H1 (cell line): ENCODE data around the gene TTLL7. TPM values are rescaled to one million over a fixed set of nuclear protein-coding genes. Genes with fewer than 3 reads are reported as not detected.

Experiments
- CTCF ChIA-PET: fragments of 300-600 bp; sonication (Branson Sonifier 250); formaldehyde crosslinking; loops from one replicate; lab custom pipeline; 2021; ENCODE audit not compliant: partially characterized antibody; lab: Charles Lee
- POLR2A ChIA-PET: fragments of 300-600 bp; sonication (Branson Sonifier 250); formaldehyde crosslinking; loops from one replicate; lab custom pipeline; 2021; ENCODE audit warnings: inconsistent platforms; ENCODE audit not compliant: partially characterized antibody; lab: Charles Lee
- DNase-seq, 2 experiments: peaks; one replicate each; pipeline versions ENCODE4 v3.0.0 to v3.0.0-alpha.2; 2010 to 2022; ENCODE audit warnings: low spot score in 2 of 2, low read depth in 1 of 2, mixed read lengths in 1 of 2
- FAIRE-seq: peaks from 2 replicates; lab custom pipeline; 2011; peaks lifted over from hg19 to GRCh38; lab: Jason Lieb, UNC
- H2AFZ ChIP-seq: 2 replicates; pipeline ENCODE4 v1.8.1; 2012; ENCODE audit warnings: low read length, inconsistent platforms
- H2AK5ac ChIP-seq: 2 replicates; pipeline ENCODE4 v1.6.1; 2013; ENCODE audit warnings: low read depth, low read length
- H2BK120ac ChIP-seq: replicated peaks from 2 replicates; pipeline ENCODE3; 2013; ENCODE audit warnings: low read depth, low read length, inconsistent platforms
- H2BK12ac ChIP-seq: 2 replicates; pipeline ENCODE4 v1.6.1; 2013; ENCODE audit warnings: low read depth, low read length
- H2BK15ac ChIP-seq: 2 replicates; pipeline ENCODE4 v1.6.1; 2013; ENCODE audit warnings: low read length
- H2BK20ac ChIP-seq: 2 replicates; pipeline ENCODE4 v1.6.1; 2013; ENCODE audit warnings: low read length
- H2BK5ac ChIP-seq: 2 replicates; pipeline ENCODE4 v1.6.1; 2013; ENCODE audit warnings: low read depth, low read length
- H3K14ac ChIP-seq: 2 replicates; pipeline ENCODE4 v1.6.1; 2013; ENCODE audit warnings: inconsistent platforms; ENCODE audit not compliant: insufficient read length
- H3K18ac ChIP-seq: 2 replicates; pipeline ENCODE4 v1.6.1; 2013; ENCODE audit warnings: low read length; ENCODE audit errors: extremely low read depth
- H3K23ac ChIP-seq: 2 replicates; pipeline ENCODE4 v1.6.1; 2013; ENCODE audit warnings: inconsistent platforms; ENCODE audit not compliant: insufficient read length
- H3K23me2 ChIP-seq: 2 replicates; pipeline ENCODE4 v1.6.1; 2013; ENCODE audit warnings: low read depth, low read length
- H3K27ac ChIP-seq: 2 replicates; pipeline ENCODE4 v1.6.1; 2011; ENCODE audit warnings: low read depth, low read length, inconsistent platforms
- H3K27me3 ChIP-seq, 4 experiments: replicated peaks in 1 of 4; 1 replicate in 1 of 4; 2 replicates in 3 of 4; pipeline versions ENCODE4 v1.6.1 to v1.8.1; 2011 to 2013; ENCODE audit warnings: low read length in 3 of 4, mild to moderate bottlenecking in 3 of 4, inconsistent platforms in 2 of 4, mixed read lengths in 2 of 4, moderate library complexity in 1 of 4; ENCODE audit not compliant: control insufficient read depth in 3 of 4, insufficient read depth in 3 of 4; ENCODE audit errors: extremely low read depth in 1 of 4
- H3K36me3 ChIP-seq, 4 experiments: 2 replicates each; pipeline versions ENCODE4 v1.6.1 to v1.8.1; 2011 to 2013; ENCODE audit warnings: mild to moderate bottlenecking in 4 of 4, low read length in 3 of 4, moderate library complexity in 2 of 4, control low read depth in 1 of 4, inconsistent platforms in 1 of 4; ENCODE audit not compliant: insufficient read depth in 4 of 4, control insufficient read depth in 2 of 4
- H3K4ac ChIP-seq: replicated peaks from 2 replicates; pipeline ENCODE3; 2013; ENCODE audit warnings: low read length, low read depth, mixed read lengths, inconsistent platforms; ENCODE audit not compliant: insufficient read length
- H3K4me1 ChIP-seq, 4 experiments: replicated peaks in 1 of 4; 1 replicate in 1 of 4; 2 replicates in 3 of 4; pipeline versions ENCODE4 v1.6.1 to v1.8.1; 2011 to 2013; ENCODE audit warnings: low read length in 3 of 4, inconsistent platforms in 2 of 4, mixed read lengths in 1 of 4; ENCODE audit not compliant: insufficient read depth in 4 of 4, control insufficient read depth in 3 of 4
- H3K4me2 ChIP-seq, 2 experiments: 2 replicates each; pipeline versions ENCODE4 v1.6.1 to v1.8.1; 2011 to 2013; ENCODE audit warnings: low read depth in 2 of 2, low read length in 2 of 2, control low read depth in 1 of 2, inconsistent platforms in 1 of 2, mild to moderate bottlenecking in 1 of 2; ENCODE audit not compliant: insufficient read depth in 1 of 2
- H3K4me3 ChIP-seq, 4 experiments: fragments of 200-600, 300-600 bp in 1 of 4; sonication (generic), shearing (Covaris generic), sonication (Bioruptor Twin) in 1 of 4; 2 replicates each; pipeline versions ENCODE4 v1.5.1 to v1.8.1; 2011 to 2016; ENCODE audit warnings: low read length in 4 of 4, low read depth in 3 of 4, control low read depth in 2 of 4, inconsistent platforms in 2 of 4, mild to moderate bottlenecking in 2 of 4, mixed read lengths in 1 of 4, moderate library complexity in 1 of 4; ENCODE audit not compliant: insufficient read depth in 2 of 4; ENCODE audit errors: extremely low read depth in 1 of 4
- H3K56ac ChIP-seq: replicated peaks from 2 replicates; pipeline ENCODE3; 2013; ENCODE audit warnings: low read depth, mild to moderate bottlenecking, mixed read lengths, low read length, inconsistent platforms; ENCODE audit not compliant: insufficient read length
- H3K79me1 ChIP-seq: 2 replicates; pipeline ENCODE4 v1.6.1; 2013; ENCODE audit warnings: low read depth, low read length, control low read depth
- H3K79me2 ChIP-seq, 2 experiments: 2 replicates each; pipeline versions ENCODE4 v1.6.1 to v1.8.1; 2012 to 2013; ENCODE audit warnings: low read length in 2 of 2, mild to moderate bottlenecking in 2 of 2, inconsistent platforms in 1 of 2; ENCODE audit not compliant: insufficient read depth in 2 of 2, control insufficient read depth in 1 of 2
- H3K9ac ChIP-seq, 4 experiments: replicated peaks in 1 of 4; 1 replicate in 1 of 4; 2 replicates in 3 of 4; pipeline versions ENCODE4 v1.6.1 to v1.8.1; 2011 to 2013; ENCODE audit warnings: low read depth in 3 of 4, low read length in 3 of 4, control low read depth in 2 of 4, mild to moderate bottlenecking in 2 of 4, moderate library complexity in 2 of 4, inconsistent platforms in 1 of 4; ENCODE audit errors: extremely low read depth in 1 of 4
- H3K9me3 ChIP-seq, 2 experiments: 2 replicates each; pipeline versions ENCODE4 v1.6.1 to v1.8.1; 2012 to 2013; ENCODE audit warnings: mild to moderate bottlenecking in 2 of 2, moderate library complexity in 2 of 2, control low read depth in 1 of 2, inconsistent platforms in 1 of 2, low read depth in 1 of 2, low read length in 1 of 2, mixed read lengths in 1 of 2; ENCODE audit not compliant: insufficient read depth in 2 of 2
- H4K20me1 ChIP-seq, 2 experiments: replicated peaks in 1 of 2; 2 replicates each; pipeline versions ENCODE3 to v1.8.1; 2011 to 2013; ENCODE audit warnings: inconsistent platforms in 2 of 2, low read length in 2 of 2, mild to moderate bottlenecking in 1 of 2; ENCODE audit not compliant: insufficient read depth in 2 of 2, control insufficient read depth in 1 of 2
- H4K5ac ChIP-seq: 2 replicates; pipeline ENCODE4 v1.6.1; 2013; ENCODE audit warnings: low read length, low read depth, mixed read lengths, inconsistent platforms; ENCODE audit not compliant: insufficient read length
- H4K8ac ChIP-seq: 2 replicates; pipeline ENCODE4 v1.8.0; 2013; ENCODE audit warnings: mild to moderate bottlenecking, moderate library complexity, low read length, inconsistent platforms; ENCODE audit not compliant: insufficient read depth; ENCODE audit errors: extremely low read depth
- H4K91ac ChIP-seq: replicated peaks from 2 replicates; pipeline ENCODE3; 2013; ENCODE audit warnings: low read length, mixed read lengths, inconsistent platforms; ENCODE audit not compliant: insufficient read length
- BCL11A ChIP-seq, 2 experiments: IDR thresholded peaks; one replicate each; pipeline ENCODE4 v1.6.1; 2011; ENCODE audit warnings: low read depth in 2 of 2, low read length in 2 of 2, mild to moderate bottlenecking in 2 of 2
- CBX5 ChIP-seq: fragments of 300-800, 300-1000 bp; sonication (generic); IDR thresholded peaks from 2 replicates; pipeline ENCODE4 v1.7.1; 2016; ENCODE audit warnings: antibody characterized with exemption, low read length, low read depth
- CBX8 ChIP-seq: fragments of 300-800, 300-1000 bp; sonication (generic); IDR thresholded peaks from 2 replicates; pipeline ENCODE4 v1.7.1; 2016; ENCODE audit warnings: low read depth, low read length, borderline replicate concordance
- CHD1 ChIP-seq: IDR thresholded peaks from 2 replicates; pipeline ENCODE4 v1.6.1; 2012; ENCODE audit warnings: low read depth, low read length, improper control_type of control experiment
- HDAC2 ChIP-seq, 2 experiments: fragments of 300-600 bp in 1 of 2; sonication (generic) in 1 of 2; IDR thresholded peaks; 2 replicates each; pipeline ENCODE4 v1.6.1; 2011 to 2012; ENCODE audit warnings: low read depth in 2 of 2, low read length in 2 of 2, mild to moderate bottlenecking in 2 of 2, moderate library complexity in 2 of 2, borderline replicate concordance in 1 of 2, inconsistent platforms in 1 of 2
- KDM1A ChIP-seq: fragments of 200-600, 300-600 bp; sonication (generic); IDR thresholded peaks from 2 replicates; pipeline ENCODE4 v1.7.1; 2016; ENCODE audit warnings: mild to moderate bottlenecking, low read length, borderline replicate concordance
- ZNF274 ChIP-seq: IDR thresholded peaks from 2 replicates; pipeline ENCODE4 v1.7.0; 2012; ENCODE audit warnings: low read length, borderline replicate concordance; ENCODE audit errors: extremely low read depth
- WGBS, 2 experiments: shearing (Covaris generic) in 1 of 2; methylation state at CpG; one replicate each; pipeline versions ENCODE4 v1.1.6 to v1.1.7; 2013 to 2015; ENCODE audit warnings: low lambda C conversion rate in 2 of 2, mixed read lengths in 2 of 2, inconsistent platforms in 1 of 2, low coverage in 1 of 2, missing lambda C conversion rate in 1 of 2; ENCODE audit not compliant: insufficient replicate concordance in 2 of 2, insufficient coverage in 1 of 2, insufficient read length in 1 of 2; ENCODE audit errors: extremely low coverage in 1 of 2, missing lambda C conversion rate in 1 of 2; 5-methylcytosine and 5-hydroxymethylcytosine counted together
- polyA plus RNA-seq, 7 experiments: library from polyadenylated mRNA; depleted of rRNA in 3 of 7; stranded (reverse) in 5 of 7; unstranded in 2 of 7; fragments of >200 nt in 5 of 7; fragments of 200-250 nt in 2 of 7; gene quantifications; 1 replicate in 5 of 7; 2 replicates in 1 of 7; 4 replicates in 1 of 7; pipeline versions ENCODE4 v1.2.1 to v1.2.3, GENCODE V29; 2011 to 2013; ENCODE audit warnings: missing spikeins in 2 of 7, mixed read lengths in 2 of 7
- total RNA-seq: library from RNA; stranded (reverse); fragmentation: NEBNext Ultra II Directional; extraction: Animal tissue kit (Norgen Biotek cat#: 25700); gene quantifications from 2 replicates; pipeline ENCODE4 v1.2.1, GENCODE V29; 2021

Gene TTLL7
- total and polyA plus RNA-seq, 2 of the 8 experiments (the other 6 are each of a cell fraction or from before 2014, with no cell fraction given), result 1.9 to 7.9 TPM

DNA sequence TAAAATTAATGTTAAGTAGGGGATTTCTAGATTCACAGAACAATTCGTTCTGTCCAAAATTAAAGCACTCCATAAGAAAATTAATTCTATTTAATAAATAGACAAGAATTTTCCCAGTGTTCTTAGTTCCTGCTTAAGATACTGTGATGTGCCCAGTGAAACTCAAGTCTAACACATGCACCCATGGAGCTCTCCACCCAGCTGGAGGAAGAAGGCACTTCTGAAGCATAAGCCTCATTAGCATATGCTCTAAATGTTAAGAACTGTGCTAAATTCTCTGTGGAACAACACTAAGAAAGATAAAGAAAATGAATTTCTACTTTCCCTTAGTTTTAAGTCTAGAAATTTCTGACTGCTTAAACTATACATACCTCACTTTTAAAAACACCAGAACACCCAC is 71.2 kb downstream of the TTLL7 start:
- POLR2A ChIA-PET, result no interaction called here

More for the DNA sequence above, 71.2 kb downstream of the TTLL7 start:
- CTCF ChIA-PET, result interaction anchor here (1.4 kb wide), 1 partner anchor 9 kb away, joined by 3 read pairs; no protein-coding TSS in a partner anchor
- H2BK5ac ChIP-seq, result no peak overlapping the region
- no peak overlapping the region for H3K4me2 ChIP-seq
- TF ChIP-seq KDM1A, result no peak
- TF ChIP-seq BCL11A (IDR thresholded peaks at IDR 0.05; ENCODE audit: low read depth in 2 of 2, low read length in 2 of 2), result no peak
- TF ChIP-seq CBX8, result no peak
- TF ChIP-seq HDAC2 (IDR thresholded peaks at IDR 0.05; ENCODE audit: borderline replicate concordance in 1 of 2, low read depth in 2 of 2, low read length in 2 of 2), result no peak
- no peak for TF ChIP-seq CBX5
- no peak for TF ChIP-seq ZNF274
- no peak for TF ChIP-seq CHD1
- TF ChIP-seq, all 59 proteins: peak for 0
- Histone ChIP-seq H3K9me3 (no peaks in the 10 kb centered on the region), H3K23ac (no peak overlapping the region), H2AFZ (no peak overlapping the region), H3K4me3 (no peak overlapping the region), H4K20me1 (no peaks in the 10 kb centered on the region), H2BK120ac (no peak overlapping the region), H2AK5ac (no peak overlapping the region), H3K23me2 (no peaks in the 10 kb centered on the region), H4K8ac (no peak overlapping the region), H3K27ac (no peak overlapping the region), H2BK15ac (no peak overlapping the region), H3K9ac (no peak overlapping the region), H3K56ac (no peak overlapping the region), H2BK20ac (no peak overlapping the region), H3K4ac (no peak overlapping the region), H4K91ac (no peak overlapping the region), H3K18ac (no peak overlapping the region), H3K79me1 (no peaks in the 10 kb centered on the region), H4K5ac (no peak overlapping the region), H2BK12ac (no peak overlapping the region), H3K36me3 (no peaks in the 10 kb centered on the region), H3K4me1 (no peaks in the 10 kb centered on the region), H3K79me2 (no peaks in the 10 kb centered on the region), H3K14ac (no peak overlapping the region), H3K27me3 (no peaks in the 10 kb centered on the region)
- no peak for DNase-seq
- 83% methylated on average over 1 of the region's 1 CpG; no CpG with 5 or more reads in 1 of the 2 experiments for WGBS, 2 experiments
- FAIRE-seq, result no peak
